ENCODE data around the gene SEZ6. TPM values are rescaled to one million over a fixed set of nuclear protein-coding genes. Genes with fewer than 3 reads are reported as not detected.

Gene SEZ6
- total RNA-seq, 4 donors from 2014 or later = not detected

GRCh38 chr17:28947639-28948038 is 58.2 kb downstream of the SEZ6 start:
- Histone ChIP-seq H3K27me3 (no peaks in the 10 kb centered on the region), H3K36me3 (peaks cover 0 to 4% of the 10 kb centered on the region in 2 donors), H3K4me3 (replicated peaks in 1 of 3) (no peak overlapping the region), H3K4me1 (peaks cover 19 to 41% of the 10 kb centered on the region in 2 donors), H3K9me3 (no peaks in the 10 kb centered on the region), H3K27ac (no peak overlapping the region)
- no peak for DNase-seq
- intact Hi-C loops (cut with DNase I) = loop anchor here (5.0 kb wide), 1 partner anchor 40 kb away; no protein-coding TSS in a partner anchor
- 68 to 72% methylated on average over 3 of the region's 3 CpGs for WGBS, 2 donors
- TF ChIP-seq POLR2A (IDR thresholded peaks at IDR 0.05) (no peak), CTCF (IDR thresholded peaks at IDR 0.05) (no peak)

- Histone ChIP-seq H3K27ac (peak overlapping the region in 2 of 3 donors; percentile 20 to 40), H3K4me3 (replicated peaks in 1 of 3) (no peak overlapping the region), H3K36me3 (peaks cover 0 to 4% of the 10 kb centered on the region in 2 donors), H3K9me3 (no peaks in the 10 kb centered on the region), H3K27me3 (no peaks in the 10 kb centered on the region), H3K4me1 (peaks cover 19 to 40% of the 10 kb centered on the region in 2 donors)
- DNase-seq = no peak
- WGBS, 2 donors = 48 to 51% methylated on average over 4 of the region's 4 CpGs
- TF ChIP-seq CTCF (IDR thresholded peaks at IDR 0.05) (no peak), POLR2A (IDR thresholded peaks at IDR 0.05) (no peak)
- intact Hi-C loops (cut with DNase I) = loop anchor here (5.0 kb wide), 1 partner anchor 39 kb away; no protein-coding TSS in a partner anchor
Observed at GRCh38 chr17:28946239-28946638, 59.6 kb downstream of the SEZ6 start.

- no peak for DNase-seq
- TF ChIP-seq POLR2A (IDR thresholded peaks at IDR 0.05) (no peak), CTCF (IDR thresholded peaks at IDR 0.05) (no peak)
- peaks cover 0 to 4% of the 10 kb centered on the region in 2 donors for H3K36me3 ChIP-seq
- intact Hi-C loops (cut with DNase I) = loop anchor here (5.0 kb wide), 1 partner anchor 38 kb away; no protein-coding TSS in a partner anchor
- H3K4me3 ChIP-seq (replicated peaks in 1 of 3) = no peak overlapping the region
- no peaks in the 10 kb centered on the region for H3K9me3 ChIP-seq
- WGBS, 2 donors = 67 to 84% methylated on average over 8 of the region's 8 CpGs
- H3K27me3 ChIP-seq = no peaks in the 10 kb centered on the region
- H3K4me1 ChIP-seq = peaks cover 27 to 52% of the 10 kb centered on the region in 2 donors
- H3K27ac ChIP-seq = no peak overlapping the region
Observed at GRCh38 chr17:28944862-28945741, 60.7 kb downstream of the SEZ6 start.

GRCh38 chr17:28944343-28944742 is 61.5 kb downstream of the SEZ6 start:
- TF ChIP-seq POLR2A (IDR thresholded peaks at IDR 0.05) (no peak), CTCF (IDR thresholded peaks at IDR 0.05) (no peak)
- peaks cover 0 to 4% of the 10 kb centered on the region in 2 donors for H3K36me3 ChIP-seq
- no peak for DNase-seq
- H3K4me3 ChIP-seq (replicated peaks in 1 of 3) = no peak overlapping the region
- intact Hi-C loops (cut with DNase I) = no loop called here
- 85 to 90% methylated on average over 4 of the region's 4 CpGs for WGBS, 2 donors
- H3K9me3 ChIP-seq = no peaks in the 10 kb centered on the region
- H3K4me1 ChIP-seq = peaks cover 34 to 59% of the 10 kb centered on the region in 2 donors
- H3K27me3 ChIP-seq = no peaks in the 10 kb centered on the region
- H3K27ac ChIP-seq = no peak overlapping the region

GRCh38 chr17:28942925-28943324 is 62.9 kb downstream of the SEZ6 start:
- intact Hi-C loops (cut with DNase I) = no loop called here

More at GRCh38 chr17:28942925-28943324, 62.9 kb downstream of the SEZ6 start:
- peaks cover 0 to 4% of the 10 kb centered on the region in 2 donors for H3K36me3 ChIP-seq
- no peaks in the 10 kb centered on the region for H3K27me3 ChIP-seq
- WGBS, 2 donors = 83 to 95% methylated on average over 2 of the region's 2 CpGs
- peaks cover 36 to 65% of the 10 kb centered on the region in 2 donors for H3K4me1 ChIP-seq
- no peak overlapping the region for H3K4me3 ChIP-seq (replicated peaks in 1 of 3)
- no peak for DNase-seq
- no peaks in the 10 kb centered on the region for H3K9me3 ChIP-seq
- no peak overlapping the region for H3K27ac ChIP-seq
- TF ChIP-seq POLR2A (IDR thresholded peaks at IDR 0.05) (no peak), CTCF (IDR thresholded peaks at IDR 0.05) (no peak)
